ENCODE results near the gene SYT8.

SYT8 gene

DNA sequence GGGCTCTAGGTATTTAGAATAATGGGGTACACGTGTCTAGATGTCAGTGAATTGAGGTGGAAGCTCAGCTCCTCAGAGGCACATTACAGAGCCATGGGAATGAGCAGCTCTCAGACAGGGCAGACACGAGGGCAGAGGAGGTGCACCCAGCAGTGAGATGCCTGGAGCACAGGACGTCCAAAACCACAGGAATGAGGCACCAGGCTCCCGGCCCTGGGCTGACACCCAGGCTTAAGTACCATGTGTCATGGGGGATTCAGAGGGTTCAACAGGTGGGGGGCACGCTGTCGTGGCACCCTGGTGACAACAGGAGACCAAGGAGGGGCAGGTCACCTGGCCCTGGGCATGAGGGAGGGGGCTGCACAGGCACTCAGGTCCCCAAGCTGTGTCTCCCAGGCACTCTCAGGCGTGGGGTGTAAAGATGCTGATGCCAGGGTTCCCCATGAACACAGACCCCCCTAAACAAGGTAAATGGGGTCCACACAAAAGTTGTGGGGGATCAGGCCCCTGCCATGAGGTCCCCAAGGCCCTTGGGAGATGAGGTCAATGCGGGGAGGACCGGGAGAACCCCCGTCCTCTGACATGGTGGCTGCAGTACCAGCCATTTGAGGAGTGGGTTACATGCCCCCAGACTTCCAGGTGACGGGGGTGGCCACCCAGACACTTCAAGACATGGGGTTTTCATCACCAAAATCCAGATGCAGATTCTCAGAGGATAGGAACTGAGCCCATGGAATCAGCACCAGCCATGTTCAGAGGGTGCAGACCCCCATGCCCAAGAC is 5.6 kb upstream of the SYT8 start:
- Histone ChIP-seq H3K4me3 (ENCODE audit: low read length) (no peak overlapping the region), H3K27me3 (ENCODE audit: control insufficient read depth, insufficient read depth, low read length) (peaks cover 7% of the 10 kb centered on the region), H3K9ac (ENCODE audit: low read length) (no peak overlapping the region), H3K9me3 (ENCODE audit: control insufficient read depth, low read length) (no peaks in the 10 kb centered on the region), H3K36me3 (ENCODE audit: control insufficient read depth, insufficient read depth, low read length) (no peaks in the 10 kb centered on the region), H3K4me1 (ENCODE audit: control insufficient read depth, insufficient read depth, low read length) (peaks cover 85% of the 10 kb centered on the region)

DNA sequence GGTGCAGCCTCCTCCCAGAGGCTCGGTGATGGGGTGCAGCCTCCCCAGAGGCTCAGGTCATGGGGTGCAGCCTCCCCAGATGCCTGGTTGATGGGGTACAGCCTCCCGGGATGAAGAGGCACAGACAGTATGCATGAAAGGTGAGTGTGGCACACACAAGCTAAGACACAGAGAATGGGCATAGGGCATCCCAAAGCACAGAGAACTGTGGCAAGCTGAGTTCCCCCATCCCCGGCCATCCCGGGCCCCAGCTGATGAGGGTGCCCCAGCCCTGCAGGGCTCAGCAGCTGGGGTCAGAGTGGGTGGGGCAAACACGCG is 4.8 kb upstream of the SYT8 start:
- Histone ChIP-seq H3K4me1 (ENCODE audit: control insufficient read depth, insufficient read depth, low read length) (peaks cover 88% of the 10 kb centered on the region), H3K9me3 (ENCODE audit: control insufficient read depth, low read length) (no peaks in the 10 kb centered on the region), H3K9ac (ENCODE audit: low read length) (peak overlapping the region; percentile 47), H3K4me3 (ENCODE audit: low read length) (no peak overlapping the region), H3K27me3 (ENCODE audit: control insufficient read depth, insufficient read depth, low read length) (peaks cover 7% of the 10 kb centered on the region), H3K36me3 (ENCODE audit: control insufficient read depth, insufficient read depth, low read length) (no peaks in the 10 kb centered on the region)

DNA sequence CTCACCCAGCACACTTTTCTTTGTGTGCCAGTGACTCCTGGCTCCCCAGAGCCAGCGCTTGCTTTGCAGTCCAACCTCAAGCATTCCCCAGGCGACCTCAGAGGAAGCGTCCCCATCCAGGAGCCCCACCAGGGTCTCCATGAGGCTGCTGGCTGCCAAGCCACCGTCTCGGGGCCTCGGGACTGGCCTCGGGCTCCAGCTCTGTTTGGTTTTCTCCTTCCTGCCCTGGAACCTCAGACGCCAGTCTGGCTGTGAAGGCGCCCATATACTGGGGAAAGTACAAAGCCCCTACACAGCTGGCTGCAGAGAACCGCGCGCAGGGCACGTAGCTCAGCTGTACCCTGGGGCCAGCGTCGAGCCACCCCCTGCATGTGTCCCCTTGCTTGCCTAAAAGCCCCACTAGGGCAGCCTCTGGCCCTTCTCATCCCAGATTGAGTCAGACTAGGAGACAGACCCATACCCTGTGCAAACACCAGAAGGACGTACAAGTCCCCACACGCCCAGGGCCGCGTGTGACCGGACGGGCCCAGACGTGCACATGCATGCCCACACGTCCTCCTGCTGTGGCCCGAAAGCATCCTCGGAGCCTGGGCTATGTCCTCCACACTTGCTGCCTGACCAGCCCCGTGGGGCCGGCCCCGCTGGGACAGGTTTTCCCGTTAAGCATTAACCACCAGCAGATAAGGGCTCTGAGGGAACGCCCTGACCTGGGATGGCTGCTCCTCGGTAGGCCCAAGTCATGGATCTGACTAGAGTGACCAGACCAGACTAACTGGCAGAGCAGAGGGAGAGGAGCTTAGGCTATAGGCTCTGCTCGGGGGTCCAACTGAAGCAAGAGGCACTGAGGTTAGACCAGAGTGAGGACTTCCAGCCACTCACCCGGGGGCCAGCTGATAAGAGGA is 4.2 kb upstream of the SYT8 start:
- Histone ChIP-seq H3K36me3 (ENCODE audit: control insufficient read depth, insufficient read depth, low read length) (no peaks in the 10 kb centered on the region), H3K27me3 (ENCODE audit: control insufficient read depth, insufficient read depth, low read length) (peaks cover 7% of the 10 kb centered on the region), H3K4me1 (ENCODE audit: control insufficient read depth, insufficient read depth, low read length) (peaks cover 89% of the 10 kb centered on the region), H3K4me3 (ENCODE audit: low read length) (no peak overlapping the region), H3K9me3 (ENCODE audit: control insufficient read depth, low read length) (no peaks in the 10 kb centered on the region), H3K9ac (ENCODE audit: low read length) (peak overlapping the region; percentile 47)

DNA sequence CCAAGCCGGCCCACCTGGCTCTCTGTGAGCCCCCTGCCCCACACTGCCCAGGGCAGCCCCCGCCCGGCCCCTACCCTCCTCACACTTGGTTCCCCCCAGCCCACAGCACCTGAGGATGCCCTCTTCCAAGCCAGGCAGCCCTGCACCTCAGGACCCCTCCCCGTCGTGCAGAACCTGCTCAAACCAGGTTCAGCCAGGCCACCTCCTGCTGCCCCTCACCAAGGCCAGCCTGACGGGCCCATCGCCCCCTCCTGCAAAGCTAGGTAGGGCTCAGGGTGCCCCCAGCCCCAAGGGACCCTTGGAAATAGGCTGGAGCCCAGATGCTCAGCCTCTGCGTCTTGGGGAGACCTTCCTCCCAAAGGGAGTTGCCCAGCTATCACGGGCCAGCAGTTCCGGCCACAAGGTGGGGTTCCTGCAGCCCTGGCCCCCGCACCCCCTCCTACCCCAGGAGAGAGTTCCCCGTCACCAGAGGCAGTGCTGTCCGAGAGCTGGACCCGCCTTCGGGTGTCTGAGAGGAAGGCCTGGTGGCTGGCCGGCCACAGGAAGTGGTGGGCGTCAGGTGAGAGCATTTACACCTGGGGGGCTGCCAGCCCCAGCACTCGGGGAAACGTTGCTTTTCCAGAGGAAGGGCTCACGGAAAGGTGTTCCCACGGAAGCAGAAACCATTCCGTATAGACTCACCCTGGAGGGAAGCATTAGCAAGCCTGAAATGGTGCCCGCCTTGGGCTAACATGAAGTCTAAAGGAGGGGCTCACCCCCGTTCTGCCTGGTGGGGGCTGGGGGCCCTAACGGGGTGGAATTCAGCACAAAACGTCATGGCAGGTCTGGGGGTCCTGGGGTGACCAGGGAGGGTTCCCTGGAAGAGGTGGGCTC is 3.2 kb upstream of the SYT8 start:
- Histone ChIP-seq H3K4me1 (ENCODE audit: control insufficient read depth, insufficient read depth, low read length) (peaks cover 85% of the 10 kb centered on the region), H3K36me3 (ENCODE audit: control insufficient read depth, insufficient read depth, low read length) (no peaks in the 10 kb centered on the region), H3K4me3 (ENCODE audit: low read length) (peak overlapping the region; percentile 41), H3K9me3 (ENCODE audit: control insufficient read depth, low read length) (no peaks in the 10 kb centered on the region), H3K27me3 (ENCODE audit: control insufficient read depth, insufficient read depth, low read length) (peaks cover 7% of the 10 kb centered on the region), H3K9ac (ENCODE audit: low read length) (peak overlapping the region; percentile 44)

DNA sequence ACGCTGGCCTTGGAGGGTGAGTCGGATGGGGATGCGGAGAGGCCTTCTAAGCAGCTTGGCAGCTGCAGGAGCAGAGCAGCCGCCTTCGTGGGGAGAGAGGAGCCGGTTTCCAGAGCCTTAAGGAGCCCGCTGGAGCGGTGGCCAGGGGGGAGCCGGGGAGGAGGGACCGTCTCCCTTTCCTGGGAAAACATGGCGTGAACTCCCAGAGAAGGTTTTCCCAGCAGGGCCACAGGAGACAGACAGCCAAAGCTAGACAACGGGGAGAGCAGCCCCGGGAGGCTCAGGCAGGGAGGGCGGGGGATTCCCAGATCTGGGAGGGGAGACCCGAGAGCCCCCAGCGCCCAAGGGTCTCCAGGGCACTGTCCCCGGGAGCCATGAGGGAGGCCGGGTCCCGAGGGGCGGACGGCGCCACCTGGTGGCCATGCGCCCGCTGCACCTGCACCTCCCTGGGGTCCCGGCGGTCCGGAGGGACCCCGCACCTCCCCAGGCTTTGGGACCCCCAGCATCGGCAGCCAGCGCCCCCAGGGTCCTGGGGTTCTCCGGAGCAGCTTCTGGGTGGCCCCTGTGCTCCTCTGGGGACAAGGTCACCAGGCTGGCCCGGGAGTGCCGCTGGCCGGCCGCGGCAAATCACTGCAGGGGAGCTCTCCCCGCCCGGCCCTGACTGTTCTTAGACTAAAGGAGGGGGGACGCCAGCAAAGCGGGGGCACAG is 2.4 kb upstream of the SYT8 start:
- Histone ChIP-seq H3K36me3 (ENCODE audit: control insufficient read depth, insufficient read depth, low read length) (no peaks in the 10 kb centered on the region), H3K9me3 (ENCODE audit: control insufficient read depth, low read length) (no peaks in the 10 kb centered on the region), H3K4me1 (ENCODE audit: control insufficient read depth, insufficient read depth, low read length) (peaks cover 77% of the 10 kb centered on the region), H3K9ac (ENCODE audit: low read length) (peak overlapping the region; percentile 44), H3K4me3 (ENCODE audit: low read length) (peak overlapping the region; percentile 17), H3K27me3 (ENCODE audit: control insufficient read depth, insufficient read depth, low read length) (peaks cover 7% of the 10 kb centered on the region)

DNA sequence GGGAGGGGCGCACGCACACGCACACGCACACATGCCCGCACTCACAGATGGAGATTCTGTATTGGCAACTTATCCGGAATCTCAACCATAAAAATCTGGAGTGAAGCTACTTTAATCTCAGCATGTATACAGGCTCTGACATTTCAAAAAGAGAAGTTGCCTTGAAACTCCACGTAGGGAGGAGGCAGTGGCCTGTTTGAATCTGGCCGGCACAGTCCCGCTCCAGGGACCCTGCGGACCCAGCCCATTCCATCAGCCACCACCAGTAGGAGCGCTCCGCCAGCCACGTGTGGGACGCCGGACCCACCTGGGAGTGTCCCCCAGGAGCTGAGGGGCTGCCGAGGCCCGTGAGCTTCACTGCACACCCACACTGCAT is 1.9 kb upstream of the SYT8 start:
- Histone ChIP-seq H3K36me3 (ENCODE audit: control insufficient read depth, insufficient read depth, low read length) (no peaks in the 10 kb centered on the region), H3K4me1 (ENCODE audit: control insufficient read depth, insufficient read depth, low read length) (peaks cover 76% of the 10 kb centered on the region), H3K9ac (ENCODE audit: low read length) (peak overlapping the region; percentile 44), H3K4me3 (ENCODE audit: low read length) (no peak overlapping the region), H3K27me3 (ENCODE audit: control insufficient read depth, insufficient read depth, low read length) (peaks cover 7% of the 10 kb centered on the region), H3K9me3 (ENCODE audit: control insufficient read depth, low read length) (no peaks in the 10 kb centered on the region)

DNA sequence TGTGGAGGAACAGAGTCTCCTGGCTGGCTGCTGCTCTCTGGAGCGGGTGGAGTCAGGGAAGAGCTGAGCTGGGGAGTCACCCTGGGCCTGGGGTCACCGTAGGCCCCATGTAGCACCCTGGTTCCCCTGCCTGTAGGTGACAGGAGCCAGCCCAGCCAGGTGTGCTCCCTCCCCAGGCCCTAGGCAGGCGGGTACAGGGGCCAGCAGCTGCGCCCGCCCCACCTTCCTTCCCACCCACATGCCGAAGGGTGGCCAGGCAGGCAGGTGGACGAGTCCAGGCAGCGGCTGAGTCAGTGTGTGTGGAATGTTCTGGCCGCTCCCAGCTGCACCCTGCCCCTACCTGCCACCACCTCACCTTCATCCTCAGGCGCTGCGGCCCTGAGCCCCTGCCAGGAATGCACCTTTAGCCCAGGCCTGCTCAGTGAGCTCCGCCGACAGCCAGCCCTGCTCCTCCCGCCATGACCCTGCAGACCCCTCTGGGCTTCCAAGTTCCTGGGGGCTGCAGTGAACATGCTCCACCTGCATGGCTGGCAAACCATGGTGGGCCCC is 654 bp upstream of the SYT8 start:
- no peaks in the 10 kb centered on the region for H3K36me3 ChIP-seq (ENCODE audit: control insufficient read depth, insufficient read depth, low read length)
- H3K4me1 ChIP-seq (ENCODE audit: control insufficient read depth, insufficient read depth, low read length) = peaks cover 69% of the 10 kb centered on the region
- peak overlapping the region; percentile 19 for H3K4me3 ChIP-seq (ENCODE audit: low read length)
- H3K9ac ChIP-seq (ENCODE audit: low read length) = peak overlapping the region; percentile 66
- no peaks in the 10 kb centered on the region for H3K9me3 ChIP-seq (ENCODE audit: control insufficient read depth, low read length)
- H3K27me3 ChIP-seq (ENCODE audit: control insufficient read depth, insufficient read depth, low read length) = peaks cover 7% of the 10 kb centered on the region

DNA sequence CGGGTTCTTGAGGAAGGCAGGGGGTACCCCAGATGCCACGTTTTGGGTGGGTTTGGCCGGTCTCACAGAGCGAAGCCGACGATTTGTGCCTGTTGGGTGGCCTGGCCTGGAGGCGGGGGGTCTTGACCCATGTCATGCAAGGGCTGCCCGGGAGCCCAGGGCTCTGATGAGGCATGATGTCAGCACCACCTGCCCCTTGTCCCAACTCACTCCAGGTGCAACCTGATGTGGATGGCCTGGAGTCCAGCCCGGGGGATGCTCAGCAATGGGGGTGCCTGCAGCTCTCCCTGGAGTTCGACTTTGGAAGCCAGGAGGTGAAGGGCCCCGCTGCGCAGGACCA is 851 bp downstream of the SYT8 start:
- no peak overlapping the region for H3K4me3 ChIP-seq (ENCODE audit: low read length)
- H3K9me3 ChIP-seq (ENCODE audit: control insufficient read depth, low read length) = no peaks in the 10 kb centered on the region
- peaks cover 54% of the 10 kb centered on the region for H3K4me1 ChIP-seq (ENCODE audit: control insufficient read depth, insufficient read depth, low read length)
- H3K27me3 ChIP-seq (ENCODE audit: control insufficient read depth, insufficient read depth, low read length) = peaks cover 7% of the 10 kb centered on the region
- no peak overlapping the region for H3K9ac ChIP-seq (ENCODE audit: low read length)
- H3K36me3 ChIP-seq (ENCODE audit: control insufficient read depth, insufficient read depth, low read length) = no peaks in the 10 kb centered on the region

DNA sequence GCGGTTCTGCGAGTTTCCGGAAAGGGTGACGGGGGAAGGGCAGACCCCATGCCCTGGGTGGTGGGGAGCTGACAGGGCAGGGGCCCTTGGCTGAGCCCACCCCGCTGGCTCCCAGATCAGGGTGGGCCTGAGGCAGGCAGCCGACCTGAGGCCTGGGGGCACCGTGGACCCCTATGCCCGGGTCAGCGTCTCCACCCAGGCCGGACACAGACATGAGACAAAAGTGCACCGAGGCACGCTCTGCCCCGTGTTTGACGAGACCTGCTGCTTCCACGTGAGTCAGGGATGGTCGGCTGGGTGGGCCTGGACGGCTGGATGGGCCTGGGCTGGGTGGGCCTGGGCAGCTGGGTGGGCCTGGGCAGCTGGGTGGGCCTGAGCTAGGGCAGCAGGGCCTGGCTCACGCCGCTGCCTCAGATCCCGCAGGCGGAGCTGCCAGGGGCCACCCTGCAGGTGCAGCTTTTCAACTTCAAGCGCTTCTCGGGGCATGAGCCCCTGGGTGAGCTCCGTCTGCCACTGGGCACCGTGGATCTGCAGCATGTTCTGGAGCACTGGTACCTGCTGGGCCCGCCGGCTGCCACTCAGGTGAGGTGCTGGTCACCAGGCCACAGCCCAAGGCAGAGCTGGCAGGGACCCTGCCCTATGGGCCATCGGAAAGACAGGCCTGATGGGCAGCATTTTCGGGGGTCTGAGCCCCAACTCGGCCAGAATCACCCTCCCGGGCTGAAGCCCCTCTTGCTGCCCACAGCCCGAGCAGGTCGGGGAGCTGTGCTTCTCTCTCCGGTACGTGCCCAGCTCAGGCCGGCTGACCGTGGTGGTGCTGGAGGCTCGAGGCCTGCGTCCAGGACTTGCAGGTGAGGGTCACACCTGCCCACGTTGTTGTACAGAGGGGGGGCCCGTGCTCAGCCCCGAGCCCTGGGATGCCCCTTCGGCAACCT is 1.5 kb downstream of the SYT8 start:
- Histone ChIP-seq H3K27me3 (ENCODE audit: control insufficient read depth, insufficient read depth, low read length) (peaks cover 4% of the 10 kb centered on the region), H3K4me3 (ENCODE audit: low read length) (no peak overlapping the region), H3K9me3 (ENCODE audit: control insufficient read depth, low read length) (no peaks in the 10 kb centered on the region), H3K36me3 (ENCODE audit: control insufficient read depth, insufficient read depth, low read length) (no peaks in the 10 kb centered on the region), H3K4me1 (ENCODE audit: control insufficient read depth, insufficient read depth, low read length) (peaks cover 47% of the 10 kb centered on the region), H3K9ac (ENCODE audit: low read length) (no peak overlapping the region)

DNA sequence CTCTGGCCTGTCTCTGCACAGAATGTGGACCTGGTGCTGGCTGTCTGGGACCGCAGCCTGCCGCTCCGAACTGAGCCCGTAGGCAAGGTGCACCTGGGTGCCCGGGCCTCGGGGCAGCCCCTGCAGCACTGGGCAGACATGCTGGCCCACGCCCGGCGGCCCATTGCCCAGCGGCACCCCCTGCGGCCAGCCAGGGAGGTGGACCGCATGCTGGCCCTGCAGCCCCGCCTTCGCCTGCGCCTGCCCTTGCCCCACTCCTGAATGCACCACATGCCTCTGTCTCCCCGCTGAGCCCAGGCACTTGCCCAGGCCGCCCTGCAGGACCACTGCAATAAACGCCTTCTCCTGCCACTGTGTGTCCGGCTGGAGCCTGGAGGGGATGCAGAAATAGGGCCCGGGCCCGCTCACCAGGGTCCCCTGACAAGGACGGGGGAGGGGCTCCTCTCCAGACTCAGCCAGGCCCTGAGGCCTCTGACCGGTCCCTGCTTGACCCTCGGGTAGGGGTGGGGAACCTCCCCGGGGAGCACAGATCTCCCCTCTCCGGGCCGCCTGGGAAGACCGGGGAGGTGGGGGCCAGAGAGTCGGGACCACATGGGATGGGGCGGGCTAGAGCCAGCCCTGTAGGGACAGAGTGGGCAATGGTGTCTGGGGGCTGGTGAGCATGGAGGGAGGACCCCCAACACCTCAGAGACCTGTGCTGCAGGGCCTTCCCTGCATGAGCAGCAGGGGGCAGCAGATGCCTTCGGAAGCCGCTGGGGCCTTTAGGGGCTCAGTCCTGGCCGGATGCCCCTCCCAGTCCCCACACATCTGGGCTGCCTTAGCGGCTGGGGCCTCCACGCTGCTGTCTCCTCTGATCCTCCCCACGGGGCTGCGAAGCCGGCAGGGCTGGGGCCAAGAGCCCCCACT is 2.6 kb downstream of the SYT8 start:
- H3K4me1 ChIP-seq (ENCODE audit: control insufficient read depth, insufficient read depth, low read length) = peaks cover 36% of the 10 kb centered on the region
- no peaks in the 10 kb centered on the region for H3K36me3 ChIP-seq (ENCODE audit: control insufficient read depth, insufficient read depth, low read length)
- no peak overlapping the region for H3K4me3 ChIP-seq (ENCODE audit: low read length)
- no peaks in the 10 kb centered on the region for H3K9me3 ChIP-seq (ENCODE audit: control insufficient read depth, low read length)
- no peak overlapping the region for H3K9ac ChIP-seq (ENCODE audit: low read length)
- no peaks in the 10 kb centered on the region for H3K27me3 ChIP-seq (ENCODE audit: control insufficient read depth, insufficient read depth, low read length)

Data from mucosa of stomach (tissue), 1 donor.